Activated CD4-positive, alpha-beta T cell treated with anti-CD3 and anti-CD28 coated beads, Interleukin-2, amount 50 U/mL, for 1 hour (primary cell): Measurements from ENCODE around the gene CD163.
"Not testable (repeated sequence)": the region's sequence is repeated elsewhere in the genome, so short reads cannot be mapped to it uniquely, and the experiment has no call there.

Source experiments
- DNase-seq: peaks from one replicate; pipeline ENCODE4 v3.0.0-alpha.2; 2020

CD163 gene

GRCh38 chr12:7448099-7448498 lies 55.5 kb downstream of the CD163 start:
- DNase-seq = no peak

DNA sequence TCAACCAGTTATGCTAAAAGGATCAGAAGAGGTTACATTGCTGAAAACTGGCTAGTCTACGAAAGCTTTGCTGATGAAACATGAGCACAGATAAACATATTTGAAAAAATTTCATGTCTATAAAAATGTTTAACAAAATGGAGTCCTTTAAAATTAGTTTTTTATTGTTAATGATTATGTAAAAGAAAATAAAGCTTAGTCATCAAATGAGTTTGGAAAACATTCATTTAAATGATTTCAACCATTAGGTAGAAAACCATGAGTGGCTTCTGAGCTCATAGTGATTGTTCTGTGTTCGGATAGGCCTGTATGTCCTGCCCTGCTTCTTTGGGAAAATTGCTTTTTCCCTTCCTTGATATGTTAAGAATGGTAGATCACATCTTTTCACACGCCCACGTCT lies 59.0 kb downstream of the CD163 start:
- no peak for DNase-seq

GRCh38 chr12:7444076-7444475 lies 59.5 kb downstream of the CD163 start, which contains the start of gene CD163L1:
Gene CD163L1 (minus strand): TSS chr12:7444153. CDS start chr12:7444127, 26 bp downstream.
- DNase-seq = no peak

DNA sequence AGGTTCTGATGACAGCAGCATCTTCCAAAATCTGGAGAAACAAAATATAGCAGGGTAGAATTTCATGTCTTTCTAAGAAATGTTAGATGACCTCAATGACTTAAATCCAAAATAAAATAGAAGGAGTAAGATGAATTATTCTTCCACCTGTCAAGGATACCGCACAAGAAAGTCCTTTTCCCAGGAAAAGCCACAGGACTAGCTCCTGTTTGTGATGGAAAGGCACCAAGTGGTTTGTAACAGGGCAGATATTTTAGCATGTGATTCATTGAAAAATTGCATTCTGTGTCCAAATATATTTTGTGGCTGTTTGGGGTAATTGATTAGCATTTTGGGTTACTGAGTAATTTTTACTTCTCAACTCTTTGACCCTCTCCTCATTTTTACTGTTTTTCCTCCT lies 62.4 kb downstream of the CD163 start:
- DNase-seq = no peak

DNA sequence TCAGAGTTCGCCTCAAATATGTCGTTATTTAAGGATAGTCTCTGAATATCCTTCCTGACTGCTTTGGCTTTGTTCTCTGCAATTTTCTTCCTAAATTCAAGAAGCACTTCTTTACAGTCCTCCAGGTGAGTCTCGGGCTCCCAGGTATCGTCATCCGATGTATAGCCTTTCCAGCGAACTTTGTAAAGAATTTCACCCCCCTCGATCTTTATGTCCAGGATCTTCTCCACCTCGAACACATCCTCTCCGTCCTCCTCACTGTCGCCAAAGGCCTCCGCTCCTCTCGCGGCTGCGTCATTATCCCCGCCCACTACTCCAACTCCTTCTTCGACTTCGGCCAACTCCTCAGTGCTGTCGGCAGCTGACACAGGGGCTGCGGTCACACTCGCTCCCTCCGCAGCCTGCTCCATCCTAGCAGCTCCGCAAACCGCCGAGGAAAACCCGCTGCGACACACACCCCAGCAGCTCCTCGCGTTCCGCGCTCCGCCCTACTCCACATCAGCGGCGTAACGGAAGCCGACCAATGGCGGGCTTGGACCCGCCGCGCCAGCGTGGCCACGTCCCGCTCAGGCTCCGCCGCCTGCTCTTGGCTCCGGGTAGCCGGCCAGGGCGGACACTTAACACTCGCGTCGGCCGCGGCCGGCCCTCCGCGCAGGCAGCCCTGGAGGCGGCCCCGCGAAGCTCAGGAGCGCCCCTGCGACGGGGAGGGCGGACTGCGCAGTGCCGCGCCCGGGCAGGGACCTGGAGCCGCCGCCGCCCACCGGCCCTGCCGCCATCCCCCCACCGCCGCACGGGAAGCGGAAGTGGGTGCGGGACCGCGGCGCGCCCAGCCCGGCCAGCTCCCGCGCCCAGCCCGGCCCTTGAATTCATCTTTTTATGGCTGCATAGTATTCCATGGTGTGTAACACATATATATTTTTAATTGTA lies 63.7 kb downstream of the CD163 start:
- DNase-seq = no peak

DNA sequence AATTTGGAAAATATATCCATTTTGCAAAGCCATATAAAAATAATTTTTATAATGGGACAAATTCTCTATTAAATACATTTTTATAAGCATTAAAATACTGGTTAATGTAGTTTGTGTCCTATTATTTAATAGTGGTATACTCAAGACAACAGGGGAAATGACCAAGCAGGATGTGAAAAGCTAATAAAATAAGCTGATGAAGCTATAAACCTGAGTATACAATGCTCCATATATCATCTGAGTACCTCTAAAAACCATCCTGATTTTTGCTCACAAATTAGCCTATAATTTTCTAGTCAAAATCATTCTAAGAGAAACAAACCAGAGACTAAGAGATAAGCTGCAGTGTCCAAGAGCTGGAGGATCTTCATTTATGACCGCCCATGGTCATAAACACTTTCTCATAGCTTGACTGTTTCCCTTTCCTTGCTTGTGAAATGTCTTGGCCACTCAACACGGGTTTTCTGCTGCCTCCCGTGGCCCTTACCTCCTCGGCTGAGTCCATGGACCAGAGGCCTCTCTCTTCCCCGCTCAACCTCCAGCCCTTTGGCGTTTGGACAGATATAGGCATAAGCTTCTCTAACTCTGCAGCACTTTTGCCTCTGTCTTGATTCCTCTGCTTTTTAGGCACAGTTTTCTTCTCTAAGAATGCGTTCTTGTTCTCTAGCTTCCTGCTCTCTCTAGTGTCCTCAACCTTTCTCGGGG lies 65.1 kb downstream of the CD163 start:
- not testable (repeated sequence) for DNase-seq

DNA sequence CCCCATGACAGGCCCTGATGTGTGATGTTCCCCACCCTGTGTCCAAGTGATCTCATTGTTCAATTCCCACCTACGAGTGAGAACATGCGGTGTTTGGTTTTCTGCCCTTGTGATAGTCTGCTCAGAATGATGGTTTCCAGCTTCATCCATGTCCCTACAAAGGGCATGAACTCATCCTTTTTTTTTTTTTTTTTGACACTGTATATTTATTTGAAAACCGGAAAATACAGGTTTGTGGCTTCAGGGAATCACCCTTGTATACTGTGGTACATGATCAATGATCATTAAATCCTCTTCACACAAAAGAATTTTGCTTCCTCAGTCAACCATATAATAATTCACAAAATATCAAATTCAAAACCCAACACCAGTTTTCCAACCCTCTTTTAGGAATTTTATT lies 66.1 kb downstream of the CD163 start:
- DNase-seq = not testable (repeated sequence)

GRCh38 chr12:7434670-7435069 lies 68.9 kb downstream of the CD163 start:
- no peak for DNase-seq

- DNase-seq = no peak
Observed at GRCh38 chr12:7433276-7433822, 70.2 kb downstream of the CD163 start.

DNA sequence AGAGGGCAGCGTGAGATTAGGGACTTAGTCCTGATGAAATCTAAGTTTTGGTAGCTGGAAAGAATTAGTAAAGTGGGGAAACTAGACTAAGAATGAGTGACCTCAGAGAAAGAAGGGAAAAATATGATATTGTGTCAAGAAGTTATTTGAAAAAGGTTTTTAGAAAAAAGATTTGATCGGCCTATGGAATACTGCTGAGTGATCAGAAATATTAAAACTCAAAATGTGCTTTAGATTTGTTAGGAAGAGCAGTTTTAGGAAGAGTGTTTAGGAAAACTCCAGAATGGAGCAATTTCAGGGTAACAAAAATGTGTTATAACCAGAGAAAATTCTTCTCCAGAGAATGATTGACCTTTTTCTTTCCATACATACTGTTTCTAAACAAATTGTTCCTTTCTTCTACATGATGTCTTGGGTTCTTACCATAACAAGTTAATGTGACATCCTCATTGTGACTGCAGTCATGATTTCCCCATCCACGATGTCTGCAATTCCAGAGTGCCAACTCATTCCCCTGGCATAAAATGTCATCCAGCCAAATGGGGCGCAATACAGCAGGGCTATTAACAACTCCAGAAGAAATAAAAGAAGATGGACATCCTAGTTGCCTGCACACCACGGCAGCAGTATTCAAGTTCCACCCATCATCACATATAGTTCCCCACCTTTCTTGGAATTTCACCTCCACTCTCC lies 71.4 kb downstream of the CD163 start:
- DNase-seq = no peak
